ENCODE data around the gene TADA2A.
"Not testable (repeated sequence)": the region's sequence is repeated elsewhere in the genome, so short reads cannot be mapped to it uniquely, and the experiment has no call there.

Gene TADA2A

GRCh38 chr17:37400505-37400904 lies 6.2 kb upstream of the TADA2A start:
- no peak for DNase-seq

DNA sequence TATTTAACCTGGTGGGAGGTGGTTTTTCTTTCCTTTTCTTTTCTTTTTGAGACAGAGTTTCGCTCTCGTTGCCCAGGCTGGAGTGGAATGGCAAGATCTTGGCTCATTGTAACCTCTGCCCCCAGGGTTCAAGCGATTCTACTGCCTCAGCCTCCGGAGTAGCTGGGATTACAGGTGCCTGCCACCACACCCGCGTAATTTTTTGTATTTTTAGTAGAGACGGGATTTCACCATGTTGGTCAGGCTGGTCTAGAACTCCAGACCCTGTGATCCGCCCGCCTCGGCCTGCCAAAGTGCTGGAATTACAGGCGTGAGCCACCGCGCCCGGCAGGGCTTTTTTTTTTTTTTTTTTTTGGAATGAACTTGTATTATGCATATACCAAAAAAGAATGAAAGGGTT lies 1.2 kb upstream of the TADA2A start:
- DNase-seq, result not testable (repeated sequence)

- peak in 1 of 5 experiments; percentile 28 for DNase-seq
Measured at GRCh38 chr17:37405955-37406634, 591 bp upstream of the TADA2A start.

- not testable (repeated sequence) for DNase-seq
Measured at GRCh38 chr17:37408145-37408479, 1.4 kb downstream of the TADA2A start.

GRCh38 chr17:37410357-37410756 lies 3.7 kb downstream of the TADA2A start:
- DNase-seq, result no peak

- DNase-seq, result no peak
Measured at GRCh38 chr17:37413875-37414519, 7.3 kb downstream of the TADA2A start.

- no peak for DNase-seq
Measured at GRCh38 chr17:37417852-37418251, 11.2 kb downstream of the TADA2A start.

- DNase-seq, result no peak
Measured at GRCh38 chr17:37422971-37423625, 16.4 kb downstream of the TADA2A start.

GRCh38 chr17:37425268-37425667 lies 18.6 kb downstream of the TADA2A start:
- DNase-seq, result no peak

DNA sequence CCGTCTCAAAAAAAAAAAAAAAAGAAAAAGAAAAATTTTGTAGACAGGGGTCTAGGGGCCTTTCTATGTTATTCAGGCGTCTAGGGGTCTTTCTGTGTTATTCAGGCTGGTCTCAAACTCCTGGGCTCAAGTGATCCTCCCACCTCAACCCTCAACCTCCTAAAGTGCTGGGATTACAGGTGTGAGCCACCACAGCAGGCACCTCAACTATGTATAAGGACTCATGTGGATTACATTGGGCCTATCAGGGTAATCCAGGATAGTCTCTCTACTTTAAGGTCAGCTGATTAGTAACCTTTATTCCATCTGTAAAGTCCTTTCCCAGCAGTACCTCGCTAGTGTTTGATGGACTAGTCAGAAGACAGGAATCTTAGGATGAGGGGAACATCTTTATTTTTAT lies 22.4 kb downstream of the TADA2A start:
- DNase-seq, result no peak

DNA sequence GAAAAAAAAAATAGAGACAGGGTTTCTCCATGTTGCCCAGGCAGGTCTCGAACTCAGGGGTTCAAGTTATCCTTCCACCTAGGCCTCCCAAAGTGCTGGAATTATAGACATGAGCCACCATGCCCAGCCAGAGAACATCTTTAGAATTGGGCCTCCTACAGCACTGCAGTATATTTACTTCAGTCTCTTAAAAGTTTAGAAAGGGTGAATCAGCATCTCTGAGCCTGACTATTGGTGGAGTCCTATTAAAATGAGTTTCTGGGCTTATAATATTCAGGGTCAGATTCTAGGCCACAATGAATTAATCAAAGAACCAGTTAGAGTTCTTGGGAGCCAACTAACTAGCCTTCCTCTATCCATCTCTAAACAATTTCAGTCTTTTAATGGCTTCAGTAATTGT lies 22.8 kb downstream of the TADA2A start:
- DNase-seq, result no peak

DNA sequence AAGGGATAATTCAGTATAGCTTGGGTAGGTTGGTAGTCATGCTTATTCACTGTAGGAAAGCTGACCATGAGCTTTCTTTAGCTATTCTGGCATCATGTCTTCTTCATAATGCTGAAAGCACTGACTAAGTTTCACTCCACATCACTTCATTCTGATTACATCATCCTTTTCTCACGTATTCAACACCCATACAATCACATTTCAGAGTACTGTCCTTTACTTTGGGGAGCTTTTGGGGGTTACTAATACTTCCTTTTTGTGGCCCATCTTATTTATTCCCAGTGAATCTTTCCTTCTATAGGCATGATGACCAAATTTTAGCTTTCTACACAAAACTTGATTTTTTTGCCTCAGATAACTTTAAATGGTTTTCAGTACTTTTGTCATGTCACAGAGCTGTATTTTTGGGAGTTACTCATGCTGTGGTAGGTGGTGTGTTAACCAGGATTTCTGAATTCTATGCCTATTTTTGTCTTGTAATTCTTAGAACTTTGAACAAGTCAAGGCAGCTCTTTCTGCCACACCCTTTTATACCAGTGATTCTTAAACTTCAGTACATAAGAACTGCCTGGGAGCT lies 23.5 kb downstream of the TADA2A start:
- peak in 1 of 5 experiments; percentile 10 for DNase-seq

GRCh38 chr17:37432671-37433070 lies 26.0 kb downstream of the TADA2A start:
- DNase-seq, result peak in 1 of 5 experiments; percentile 5

DNA sequence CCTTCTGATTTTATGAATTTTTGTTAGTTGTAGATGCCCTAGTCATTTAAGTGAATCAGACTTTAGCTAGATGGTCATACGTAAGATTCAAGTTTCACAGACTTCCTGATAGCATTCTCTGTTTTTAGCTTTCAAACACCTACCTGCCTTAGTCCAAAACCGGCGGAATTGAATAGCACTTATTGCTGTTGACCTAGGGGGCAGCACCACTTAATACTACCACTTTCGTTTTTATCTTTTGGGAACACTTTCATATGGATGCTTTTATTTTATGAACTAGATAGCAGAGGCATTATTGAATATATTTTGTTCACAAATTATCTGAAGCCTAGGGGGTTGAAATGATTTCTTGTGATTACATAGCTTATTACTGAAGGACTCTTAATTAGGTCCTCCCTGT lies 31.5 kb downstream of the TADA2A start:
- no peak for DNase-seq

- peak in 1 of 5 experiments; percentile 84 for DNase-seq
Measured at GRCh38 chr17:37440424-37440823, 33.7 kb downstream of the TADA2A start.

DNA sequence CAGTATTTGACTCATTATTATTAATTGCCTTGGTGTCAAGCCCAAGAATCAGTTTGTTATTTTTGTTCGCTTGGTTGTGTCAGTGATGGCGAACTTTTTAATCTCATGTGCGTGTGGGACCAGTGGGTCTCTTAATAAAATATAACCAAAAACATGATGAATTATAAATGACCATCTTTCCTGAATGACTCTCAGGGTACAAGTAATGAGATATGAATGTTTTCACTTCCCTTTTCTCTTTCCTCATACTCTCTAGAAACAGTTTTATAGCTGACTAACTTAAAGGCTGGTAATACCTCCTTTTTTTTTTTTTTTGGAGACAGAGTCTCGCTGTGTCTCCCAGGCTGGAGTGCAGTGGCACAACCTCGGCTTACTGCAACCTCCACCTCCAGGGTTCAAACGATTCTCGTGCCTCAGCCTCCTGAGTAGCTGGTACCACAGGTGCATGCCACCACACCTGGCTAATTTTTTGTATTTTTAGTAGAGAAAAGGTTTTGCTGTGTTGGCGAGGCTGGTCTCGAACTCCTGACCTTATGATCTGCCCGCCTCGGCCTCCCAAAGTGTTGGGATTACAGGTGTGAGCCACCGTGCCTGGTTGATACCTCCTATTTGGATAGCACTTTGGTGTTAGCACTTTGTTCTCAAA lies 34.8 kb downstream of the TADA2A start:
- not testable (repeated sequence) for DNase-seq

DNA sequence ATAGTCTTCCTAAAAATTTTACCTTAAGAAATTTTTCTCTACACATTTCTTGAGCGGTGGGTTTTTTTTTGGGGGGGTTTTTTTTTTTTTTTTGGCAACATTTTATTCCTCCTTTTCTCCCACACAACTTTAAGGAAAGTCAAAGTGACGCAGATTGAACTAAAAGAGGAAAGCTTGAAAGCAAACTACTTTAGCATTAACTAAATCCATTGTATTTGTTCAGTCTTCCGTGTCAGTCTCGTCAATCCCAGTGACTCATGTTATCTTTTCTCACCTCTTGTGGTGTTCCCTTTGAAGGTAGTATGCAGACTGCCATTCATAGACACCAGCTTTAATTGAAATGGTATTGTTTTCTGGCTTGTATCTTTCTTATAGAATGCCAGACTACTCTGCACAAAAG lies 39.3 kb downstream of the TADA2A start:
- no peak for DNase-seq

GRCh38 chr17:37447641-37448040 lies 41.0 kb downstream of the TADA2A start:
- no peak for DNase-seq

- no peak for DNase-seq
Measured at GRCh38 chr17:37450112-37450511, 43.4 kb downstream of the TADA2A start.

GRCh38 chr17:37457801-37458200 lies 51.1 kb downstream of the TADA2A start:
- not testable (repeated sequence) for DNase-seq

DNA sequence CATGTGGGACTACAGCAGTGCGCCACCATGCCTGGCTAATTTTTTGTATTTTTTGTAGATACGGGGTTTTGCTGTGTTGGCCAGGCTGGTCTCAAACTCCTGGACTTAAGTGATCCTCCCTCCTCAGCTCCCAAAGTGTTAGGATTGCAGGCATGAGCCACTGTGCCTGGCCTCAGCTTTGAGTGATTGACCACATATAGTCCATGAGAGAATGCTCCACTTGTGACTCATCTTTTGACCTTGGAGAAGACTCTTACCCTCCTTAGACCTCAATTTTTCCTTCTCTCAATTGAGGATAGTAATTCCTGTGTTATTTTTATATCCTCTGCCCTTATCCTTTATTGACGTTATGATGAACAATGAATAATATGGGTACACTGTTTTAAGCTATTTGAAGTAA lies 52.1 kb downstream of the TADA2A start:
- DNase-seq, result no peak

- no peak for DNase-seq
Measured at GRCh38 chr17:37461668-37462067, 55.0 kb downstream of the TADA2A start.

- no peak for DNase-seq
Measured at GRCh38 chr17:37462492-37462891, 55.8 kb downstream of the TADA2A start.
